ENCODE measurements around the gene MED25. TPM values are rescaled to one million over a fixed set of nuclear protein-coding genes. Genes with fewer than 3 reads are reported as not detected.

MED25 gene
- total RNA-seq, 1 experiment from 2014 or later = 93.0 TPM

GRCh38 chr19:49791776-49792445 lies 26.2 kb upstream of the MED25 start:
- Histone ChIP-seq H3K27ac (ENCODE audit: low read depth, low read length, poor library complexity, severe bottlenecking) (no peak overlapping the region), H3K36me3 (ENCODE audit: insufficient read depth, low read length, poor library complexity, severe bottlenecking) (peaks cover 24% of the 10 kb centered on the region), H3K9me3 (ENCODE audit: low read depth, low read length, poor library complexity, severe bottlenecking) (no peaks in the 10 kb centered on the region), H3K27me3 (replicated peaks; ENCODE audit: insufficient read depth, low read depth, low read length, poor library complexity) (no peaks in the 10 kb centered on the region), H3K4me1 (ENCODE audit: insufficient read depth, low read length, poor library complexity, severe bottlenecking) (no peaks in the 10 kb centered on the region), H3K4me3 (ENCODE audit: low read depth, low read length, poor library complexity, severe bottlenecking) (no peak overlapping the region)
- ChIA-PET POLR2A (ENCODE audit: low non-redundant PET) (no interaction called here), CTCF (no interaction called here)
- no peak for TF ChIP-seq EZH2 (IDR thresholded peaks at IDR 0.05; ENCODE audit: borderline replicate concordance, low read depth, low read length, poor library complexity, severe bottlenecking)
- TF ChIP-seq, protein P1, sequence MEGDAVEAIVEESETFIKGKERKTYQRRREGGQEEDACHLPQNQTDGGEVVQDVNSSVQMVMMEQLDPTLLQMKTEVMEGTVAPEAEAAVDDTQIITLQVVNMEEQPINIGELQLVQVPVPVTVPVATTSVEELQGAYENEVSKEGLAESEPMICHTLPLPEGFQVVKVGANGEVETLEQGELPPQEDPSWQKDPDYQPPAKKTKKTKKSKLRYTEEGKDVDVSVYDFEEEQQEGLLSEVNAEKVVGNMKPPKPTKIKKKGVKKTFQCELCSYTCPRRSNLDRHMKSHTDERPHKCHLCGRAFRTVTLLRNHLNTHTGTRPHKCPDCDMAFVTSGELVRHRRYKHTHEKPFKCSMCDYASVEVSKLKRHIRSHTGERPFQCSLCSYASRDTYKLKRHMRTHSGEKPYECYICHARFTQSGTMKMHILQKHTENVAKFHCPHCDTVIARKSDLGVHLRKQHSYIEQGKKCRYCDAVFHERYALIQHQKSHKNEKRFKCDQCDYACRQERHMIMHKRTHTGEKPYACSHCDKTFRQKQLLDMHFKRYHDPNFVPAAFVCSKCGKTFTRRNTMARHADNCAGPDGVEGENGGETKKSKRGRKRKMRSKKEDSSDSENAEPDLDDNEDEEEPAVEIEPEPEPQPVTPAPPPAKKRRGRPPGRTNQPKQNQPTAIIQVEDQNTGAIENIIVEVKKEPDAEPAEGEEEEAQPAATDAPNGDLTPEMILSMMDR (conservative IDR thresholded peaks at IDR 0.05; ENCODE audit: low read depth, low read length) = no peak
- no peak for DNase-seq (ENCODE audit: low spot score)
- intact Hi-C loops (cut with micrococcal nuclease; ENCODE audit: unreplicated experiment) = no loop called here
- no TSS peak for BruUV-seq (replicated peaks)

- DNase-seq (ENCODE audit: low spot score) = no peak
- TF ChIP-seq, protein P1 (conservative IDR thresholded peaks at IDR 0.05; ENCODE audit: low read depth, low read length) = no peak
- TF ChIP-seq EZH2 (IDR thresholded peaks at IDR 0.05; ENCODE audit: borderline replicate concordance, low read depth, low read length, poor library complexity, severe bottlenecking) = no peak
- no peaks in the 10 kb centered on the region for H3K4me1 ChIP-seq (ENCODE audit: insufficient read depth, low read length, poor library complexity, severe bottlenecking)
- POLR2A ChIA-PET (ENCODE audit: low non-redundant PET) = no interaction called here
- no peaks in the 10 kb centered on the region for H3K9me3 ChIP-seq (ENCODE audit: low read depth, low read length, poor library complexity, severe bottlenecking)
- intact Hi-C loops (cut with micrococcal nuclease; ENCODE audit: unreplicated experiment) = no loop called here
- H3K27me3 ChIP-seq (replicated peaks; ENCODE audit: insufficient read depth, low read depth, low read length, poor library complexity) = no peaks in the 10 kb centered on the region
- H3K36me3 ChIP-seq (ENCODE audit: insufficient read depth, low read length, poor library complexity, severe bottlenecking) = peaks cover 24% of the 10 kb centered on the region
- CTCF ChIA-PET = no interaction called here
- no peak overlapping the region for H3K27ac ChIP-seq (ENCODE audit: low read depth, low read length, poor library complexity, severe bottlenecking)
- BruUV-seq (replicated peaks) = no TSS peak
- H3K4me3 ChIP-seq (ENCODE audit: low read depth, low read length, poor library complexity, severe bottlenecking) = no peak overlapping the region
Observed at GRCh38 chr19:49792829-49793560, 25.1 kb upstream of the MED25 start.

DNA sequence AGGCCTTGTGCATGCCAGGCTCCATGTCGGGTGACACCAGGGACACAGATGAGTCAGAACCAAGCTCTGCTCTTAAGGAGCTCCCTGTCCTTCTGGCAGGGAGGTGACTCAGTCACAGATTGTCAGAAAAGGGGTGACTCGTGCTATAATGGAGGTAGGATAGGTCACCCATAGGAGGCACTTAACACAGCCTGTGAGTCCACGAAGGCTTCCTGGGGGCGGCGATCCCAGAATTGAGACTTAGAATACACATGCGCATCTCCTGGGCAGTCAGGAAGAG lies 24.6 kb upstream of the MED25 start:
- Histone ChIP-seq H3K4me3 (ENCODE audit: low read depth, low read length, poor library complexity, severe bottlenecking) (no peak overlapping the region), H3K36me3 (ENCODE audit: insufficient read depth, low read length, poor library complexity, severe bottlenecking) (peaks cover 24% of the 10 kb centered on the region), H3K4me1 (ENCODE audit: insufficient read depth, low read length, poor library complexity, severe bottlenecking) (no peaks in the 10 kb centered on the region), H3K9me3 (ENCODE audit: low read depth, low read length, poor library complexity, severe bottlenecking) (no peaks in the 10 kb centered on the region), H3K27me3 (replicated peaks; ENCODE audit: insufficient read depth, low read depth, low read length, poor library complexity) (no peaks in the 10 kb centered on the region), H3K27ac (ENCODE audit: low read depth, low read length, poor library complexity, severe bottlenecking) (no peak overlapping the region)
- ChIA-PET POLR2A (ENCODE audit: low non-redundant PET) (no interaction called here), CTCF (no interaction called here)
- DNase-seq (ENCODE audit: low spot score) = no peak
- BruUV-seq (replicated peaks) = no TSS peak
- intact Hi-C loops (cut with micrococcal nuclease; ENCODE audit: unreplicated experiment) = no loop called here
- TF ChIP-seq, protein P1 (conservative IDR thresholded peaks at IDR 0.05; ENCODE audit: low read depth, low read length) = no peak
- no peak for TF ChIP-seq EZH2 (IDR thresholded peaks at IDR 0.05; ENCODE audit: borderline replicate concordance, low read depth, low read length, poor library complexity, severe bottlenecking)
